GM12864 (cell line): ENCODE data around the gene ZNF512B.

Source experiments
- DNase-seq: peaks from one replicate; pipeline ENCODE4 v3.0.0-alpha.2; 2011; ENCODE audit warnings: low read depth
- H3K4me3 ChIP-seq: 2 replicates; pipeline ENCODE4 v1.5.1; 2011; ENCODE audit warnings: mild to moderate bottlenecking, low read depth, low read length, control low read depth
- CTCF ChIP-seq: IDR thresholded peaks from 2 replicates; pipeline ENCODE4 v1.5.1; 2011; ENCODE audit warnings: low read depth, mild to moderate bottlenecking, moderate library complexity, low read length, control low read depth, inconsistent platforms; ENCODE audit errors: missing control alignments

ZNF512B gene

GRCh38 chr20:63908008-63908682, 61.6 kb downstream of the ZNF512B start:
- DNase-seq = no peak
- no peak for TF ChIP-seq CTCF
- no peak overlapping the region for H3K4me3 ChIP-seq
